A549 (cell line): ENCODE data around the gene KCNJ9. TPM values are rescaled to one million over a fixed set of nuclear protein-coding genes. Genes with fewer than 3 reads are reported as not detected.

Experiments used
- ATAC-seq, 2 experiments: fragments of 200-7000 bp in 1 of 2; fragments of >200 bp in 1 of 2; cut with Nextera tagmentation in 1 of 2; cut with Tn5 transposase in 1 of 2; 3 replicates each; pipeline versions ENCODE4 v1.8.0 to v1.9.1; 2018 to 2020; ENCODE audit warnings: mild to moderate bottlenecking in 1 of 2, moderate library complexity in 1 of 2
- CTCF ChIA-PET: fragments of 300-600 bp; sonication (Branson Sonifier 250); formaldehyde crosslinking; extraction: SDS; loops from one replicate; lab custom pipeline; 2021; ENCODE audit warnings: antibody characterized with exemption, inconsistent platforms; lab: Yijun Ruan, JAX
- POLR2A ChIA-PET: fragments of 350-600 bp; formaldehyde crosslinking; extraction: SDS; loops from one replicate; lab custom pipeline; 2021; ENCODE audit warnings: antibody characterized with exemption, inconsistent platforms; lab: Yijun Ruan, JAX
- DNase-seq, 2 experiments: peaks; one replicate each; pipeline versions ENCODE4 v3.0.0 to v3.0.0-alpha.2; 2011 to 2016; ENCODE audit warnings: low read depth in 1 of 2, low spot score in 1 of 2
- FAIRE-seq: peaks from 2 replicates; lab custom pipeline; 2011; peaks lifted over from hg19 to GRCh38; lab: Jason Lieb, UNC
- H3K27ac ChIP-seq, 2 experiments: fragments of >200 bp; sonication (Bioruptor Twin); formaldehyde crosslinking; 3 replicates each; pipeline ENCODE4 v1.5.1; 2016 to 2017
- H3K4me1 ChIP-seq: fragments of >200 bp; sonication (Bioruptor Twin); formaldehyde crosslinking; 3 replicates; pipeline ENCODE4 v1.6.1; 2016
- H3K4me2 ChIP-seq: fragments of >200 bp; sonication (Bioruptor Twin); formaldehyde crosslinking; 3 replicates; pipeline ENCODE4 v1.6.1; 2016
- H3K4me3 ChIP-seq: fragments of >200 bp; sonication (Bioruptor Twin); formaldehyde crosslinking; 3 replicates; pipeline ENCODE4 v1.5.1; 2016
- H3K9me3 ChIP-seq: fragments of >200 bp; sonication (Bioruptor Twin); formaldehyde crosslinking; 3 replicates; pipeline ENCODE4 v1.6.1; 2016
- ATOH8 ChIP-seq: fragments of 250-450 bp; sonication (Bioruptor Pico); IDR thresholded peaks from 2 replicates; pipeline ENCODE4 v1.5.0; 2020; ENCODE audit warnings: low read depth, mild to moderate bottlenecking, moderate library complexity
- CEBPB ChIP-seq, 2 experiments: fragments of >200 bp in 1 of 2; sonication (Bioruptor Twin) in 1 of 2; formaldehyde crosslinking in 1 of 2; IDR thresholded peaks; 2 replicates each; pipeline ENCODE4 v1.6.1; 2012 to 2016
- CHD4 ChIP-seq: fragments of 200-600 bp; sonication (generic); IDR thresholded peaks from 2 replicates; pipeline ENCODE4 v1.6.1; 2016; ENCODE audit warnings: antibody characterized with exemption, mild to moderate bottlenecking, borderline replicate concordance
- CTCF ChIP-seq: fragments of >200 bp; sonication (Bioruptor Twin); formaldehyde crosslinking; IDR thresholded peaks from 3 replicates; pipeline ENCODE4 v1.5.1; 2016
- EHMT2 ChIP-seq: fragments of 200-600 bp; sonication (generic); IDR thresholded peaks from 2 replicates; pipeline ENCODE4 v1.6.1; 2016; ENCODE audit warnings: antibody characterized with exemption, low read depth, mild to moderate bottlenecking, moderate library complexity
- EP300 ChIP-seq, 2 experiments: fragments of >200 bp; sonication (Bioruptor Twin); formaldehyde crosslinking; IDR thresholded peaks; 2 replicates in 1 of 2; 3 replicates in 1 of 2; pipeline ENCODE4 v1.6.1; 2016 to 2017
- ESRRA ChIP-seq: fragments of 150-350 bp; IDR thresholded peaks from 2 replicates; pipeline ENCODE4 v1.6.1; 2014; ENCODE audit warnings: mild to moderate bottlenecking, low read length, borderline replicate concordance
- HDAC2 ChIP-seq: fragments of 200-600 bp; sonication (generic); IDR thresholded peaks from 2 replicates; pipeline ENCODE4 v1.6.1; 2016
- HOXA7 ChIP-seq: fragments of 250-450 bp; sonication (Bioruptor Pico); IDR thresholded peaks from 2 replicates; pipeline ENCODE4 v1.5.0; 2020; ENCODE audit warnings: mild to moderate bottlenecking, moderate library complexity
- JUN ChIP-seq, 2 experiments: fragments of >200 bp; sonication (Bioruptor Twin); formaldehyde crosslinking; IDR thresholded peaks; 2 replicates in 1 of 2; 3 replicates in 1 of 2; pipeline ENCODE4 v1.6.1; 2016 to 2017
- KDM1A ChIP-seq: fragments of 200-600 bp; sonication (generic); IDR thresholded peaks from 2 replicates; pipeline ENCODE4 v1.6.1; 2016; ENCODE audit warnings: low read depth, mild to moderate bottlenecking
- MAZ ChIP-seq: fragments of 150-350 bp; IDR thresholded peaks from 2 replicates; pipeline ENCODE4 v1.6.1; 2014; ENCODE audit warnings: antibody characterized with exemption, low read depth, low read length, borderline replicate concordance
- MYC ChIP-seq: IDR thresholded peaks from 2 replicates; pipeline ENCODE4 v1.6.1; 2012; ENCODE audit warnings: mild to moderate bottlenecking, inconsistent platforms, low read length, improper control_type of control experiment, borderline replicate concordance
- NR3C1 ChIP-seq: fragments of >200 bp; sonication (Bioruptor Twin); formaldehyde crosslinking; IDR thresholded peaks from 3 replicates; pipeline ENCODE4 v1.6.1; 2017
- POLR2A ChIP-seq: IDR thresholded peaks from 2 replicates; pipeline ENCODE4 v1.6.1; 2012; ENCODE audit warnings: mild to moderate bottlenecking, low read length
- TFCP2L1 ChIP-seq: fragments of 250-450 bp; sonication (Bioruptor Pico); IDR thresholded peaks from 2 replicates; pipeline ENCODE4 v1.5.0; 2021; ENCODE audit warnings: mild to moderate bottlenecking
- TP53 ChIP-seq: fragments of 250-450 bp; sonication (Bioruptor Pico); IDR thresholded peaks from 2 replicates; pipeline ENCODE4 v1.5.0; 2021; ENCODE audit warnings: mild to moderate bottlenecking, moderate library complexity
- USF2 ChIP-seq: fragments of 450-650 bp; IDR thresholded peaks from 2 replicates; pipeline ENCODE4 v1.6.1; 2014; ENCODE audit warnings: antibody characterized with exemption
- ZFP36 ChIP-seq: fragments of 450-650 bp; IDR thresholded peaks from 2 replicates; pipeline ENCODE4 v1.6.1; 2014; ENCODE audit warnings: borderline replicate concordance; ENCODE audit not compliant: partially characterized antibody
- WGBS: methylation state at CpG from one replicate; pipeline ENCODE4 v1.1.6; 2017; ENCODE audit errors: missing lambda C conversion rate; 5-methylcytosine and 5-hydroxymethylcytosine counted together
- polyA plus RNA-seq, 4 experiments: library from polyadenylated mRNA; depleted of rRNA in 3 of 4; stranded (reverse); fragments of >200 nt; fragmentation: RNase III in 1 of 4; extraction: RNeasy Plus Mini Kit Qiagen cat#74134 plus additional on column Dnase treatment in 1 of 4; gene quantifications; 2 replicates in 3 of 4; 3 replicates in 1 of 4; pipeline ENCODE4 v1.2.3, GENCODE V29; 2011 to 2017

The KCNJ9 gene
- polyA plus RNA-seq, 2 of the 4 experiments (the other 2 are of a cell fraction): not detected

GRCh38 chr1:160116283-160117147 lies 35.2 kb downstream of the KCNJ9 start:
- POLR2A ChIA-PET: no interaction called here
- Histone ChIP-seq H3K4me3 (no peak overlapping the region), H3K9me3 (no peaks in the 10 kb centered on the region), H3K4me1 (peaks cover 22% of the 10 kb centered on the region), H3K4me2 (peak overlapping the region; percentile 37; the same call in 1 of the 3 replicates), H3K27ac (peak overlapping the region; percentile 61 to 78; a peak in 5 of 6 replicates)
- WGBS: 75% methylated on average over 8 of the region's 12 CpGs
- CTCF ChIA-PET: interaction anchor here (0.9 to 23.7 kb wide), 9 partner anchors 11 to 135 kb away, joined by 3 to 222 read pairs (median 3); no protein-coding TSS in a partner anchor
- DNase-seq: peak in 1 of 2 experiments; percentile 39
- TF ChIP-seq ESRRA: no peak
- no peak for TF ChIP-seq HDAC2
- TF ChIP-seq USF2: no peak
- no peak for TF ChIP-seq POLR2A
- no peak for TF ChIP-seq EP300 (IDR thresholded peaks at IDR 0.05)
- TF ChIP-seq CHD4: no peak
- no peak for TF ChIP-seq TP53
- TF ChIP-seq KDM1A: no peak
- no peak for TF ChIP-seq JUN (IDR thresholded peaks at IDR 0.05)
- no peak for TF ChIP-seq MAZ
- no peak for ATAC-seq
- no peak for FAIRE-seq

- no peak for FAIRE-seq
- CTCF ChIA-PET: interaction anchor here (0.9 to 23.7 kb wide), 9 partner anchors 12 to 176 kb away, joined by 3 to 222 read pairs (median 3); no protein-coding TSS in a partner anchor
Measured at GRCh38 chr1:160117300-160117699, 36.0 kb downstream of the KCNJ9 start.

GRCh38 chr1:160117709-160118183 lies 36.4 kb downstream of the KCNJ9 start:
- POLR2A ChIA-PET: no interaction called here

More at GRCh38 chr1:160117300-160117699, 36.0 kb downstream of the KCNJ9 start:
- peaks cover 22% of the 10 kb centered on the region for H3K4me1 ChIP-seq
- POLR2A ChIA-PET: no interaction called here
- 8% methylated on average over 1 of the region's 1 CpG for WGBS
- no peak overlapping the region for H3K4me3 ChIP-seq
- no peak for DNase-seq
- H3K4me2 ChIP-seq: peak overlapping the region; percentile 37
- H3K9me3 ChIP-seq: no peaks in the 10 kb centered on the region
- ATAC-seq: no peak
- H3K27ac ChIP-seq: peak overlapping the region; percentile 61 to 78; a peak in 5 of 6 replicates
- TF ChIP-seq CEBPB (IDR thresholded peaks at IDR 0.05): 0 out of 4 replicates have a peak, but pooled peaks of 1 of the 2 experiments have one; percentile 12
- TF ChIP-seq ATOH8 (CRISPR knock-in tag): no peak

More at GRCh38 chr1:160117709-160118183, 36.4 kb downstream of the KCNJ9 start:
- Histone ChIP-seq H3K4me3 (no peak overlapping the region), H3K9me3 (no peaks in the 10 kb centered on the region), H3K4me2 (peak overlapping the region; percentile 37; the same call in 2 of the 3 replicates), H3K27ac (peak overlapping the region; percentile 61 to 78; a peak in 5 of 6 replicates), H3K4me1 (peaks cover 22% of the 10 kb centered on the region)
- DNase-seq (no peak), ATAC-seq (0 out of 6 replicates have a peak, but pooled peaks of 1 of the 2 experiments have one; percentile 41), FAIRE-seq (no peak)
- 49% methylated on average over 7 of the region's 8 CpGs for WGBS
- TF ChIP-seq JUN (IDR thresholded peaks at IDR 0.05): no peak
- no peak for TF ChIP-seq HOXA7 (CRISPR knock-in tag)
- no peak for TF ChIP-seq ESRRA
- TF ChIP-seq EHMT2: no peak
- TF ChIP-seq TFCP2L1 (CRISPR knock-in tag): no peak
- no peak for TF ChIP-seq NR3C1
- no peak for TF ChIP-seq KDM1A
- no peak for TF ChIP-seq TP53
- no peak for TF ChIP-seq ZFP36
- no peak for TF ChIP-seq MYC
- no peak for TF ChIP-seq MAZ
- no peak for TF ChIP-seq CTCF
- TF ChIP-seq, all 56 proteins: peak for 0
- CTCF ChIA-PET: interaction anchor here (1.2 to 23.7 kb wide), 8 partner anchors 12 to 175 kb away, joined by 3 to 222 read pairs (median 3); no protein-coding TSS in a partner anchor
